ENCODE measurements around the gene KPNA1. TPM values are rescaled to one million over a fixed set of nuclear protein-coding genes. Genes with fewer than 3 reads are reported as not detected.

KPNA1 gene
- polyA plus RNA-seq, 1 of the 3 experiments (the other 2 are of a cell fraction): 21.6 TPM

- no peak; the same call in 1 of the 2 replicates for TF ChIP-seq SMC3 (IDR thresholded peaks at IDR 0.05; ENCODE audit: low read depth, low read length)
- TF ChIP-seq SIN3A (IDR thresholded peaks at IDR 0.05; ENCODE audit: borderline replicate concordance, low read depth, low read length): peak; percentile 53; the same call in 1 of the 2 replicates
- TF ChIP-seq RCOR1 (IDR thresholded peaks at IDR 0.05; ENCODE audit: low read length): 0 out of 2 replicates have a peak, but pooled peaks have one; percentile 23
- peak; percentile 20; the same call in 1 of the 2 replicates for TF ChIP-seq TCF12 (IDR thresholded peaks at IDR 0.05)
- TF ChIP-seq TAF1 (IDR thresholded peaks at IDR 0.05; ENCODE audit: borderline replicate concordance, low read depth, low read length): peak; percentile 79
- peak; percentile 62 for TF ChIP-seq CHD2 (IDR thresholded peaks at IDR 0.05; ENCODE audit: low read length, partially characterized antibody)
- no peak for TF ChIP-seq TEAD4 (IDR thresholded peaks at IDR 0.05; ENCODE audit: borderline replicate concordance, insufficient read depth)
- TF ChIP-seq GATA2 (CRISPR knock-in tag; IDR thresholded peaks at IDR 0.05): no peak
- no peak for TF ChIP-seq NFIC (IDR thresholded peaks at IDR 0.05; ENCODE audit: borderline replicate concordance)
- TF ChIP-seq RFX5 (IDR thresholded peaks at IDR 0.05; ENCODE audit: low read length): no peak; the same call in 1 of the 2 replicates
- TF ChIP-seq PBX3 (IDR thresholded peaks at IDR 0.05): no peak; the same call in 1 of the 2 replicates
- no peak for TF ChIP-seq JUND (IDR thresholded peaks at IDR 0.05)
- no peak for TF ChIP-seq FOSL2 (IDR thresholded peaks at IDR 0.05; ENCODE audit: borderline replicate concordance, low read depth)
- TF ChIP-seq RXRA (IDR thresholded peaks at IDR 0.05; ENCODE audit: borderline replicate concordance, low read depth): no peak
Measured at GRCh38 chr3:122383771-122384697, 130.7 kb downstream of the KPNA1 start, which contains the start of gene FAM162A (continued).

- Histone ChIP-seq H4K20me1 (ENCODE audit: insufficient read depth) (no peaks in the 10 kb centered on the region), H3K36me3 (replicated peaks in 1 of 2; ENCODE audit: control insufficient read depth in 1 of 2, insufficient read depth in 2 of 2, low read length in 1 of 2) (peaks cover 0 to 2% of the 10 kb centered on the region in 2 experiments), H3F3A (replicated peaks; ENCODE audit: insufficient read depth) (peaks cover 6% of the 10 kb centered on the region), H3K4me3 (ENCODE audit: low read depth in 2 of 2, low read length in 1 of 2) (peak within 1 kb of the TSS; percentile 79 to 98), H3K79me2 (ENCODE audit: insufficient read depth) (peaks cover 42% of the 10 kb centered on the region), H3K9me3 (no peaks in the 10 kb centered on the region), H3K4me1 (ENCODE audit: control insufficient read depth in 1 of 2, insufficient read depth in 2 of 2, low read depth in 1 of 2, low read length in 1 of 2) (peaks cover 8 to 9% of the 10 kb centered on the region in 2 experiments; a peak in 3 of 4 replicates), H3K27ac (ENCODE audit: low read depth in 2 of 2, low read length in 1 of 2) (peak within 1 kb of the TSS; percentile 61 to 94), H3K27me3 (ENCODE audit: insufficient read depth) (no peaks in the 10 kb centered on the region), H3K9me2 (no peaks in the 10 kb centered on the region), H2AFZ (ENCODE audit: low read depth) (peak within 1 kb of the TSS; percentile 98), H3K4me2 (peak within 1 kb of the TSS; percentile 91), H3K9ac (peak within 1 kb of the TSS; percentile 78)
- WGBS (ENCODE audit: low lambda C conversion rate): under 1% methylated on average over 26 of the region's 31 CpGs
- CTCF ChIA-PET: interaction anchor here (0.8 to 2.4 kb wide), 3 partner anchors 10 to 296 kb away, joined by 3 to 10 read pairs (median 9); no protein-coding TSS in a partner anchor
- POLR2A ChIA-PET: interaction anchor here (1.5 to 2.8 kb wide), 3 partner anchors 10 to 132 kb away, joined by 6 to 21 read pairs (median 7); partner anchors contain the start of genes KPNA1 and WDR5B
- peak; percentile 81 for DNase-seq
- peak; percentile 10; the same call in 1 of the 2 replicates for TF ChIP-seq FOXJ3 (CRISPR knock-in tag; IDR thresholded peaks at IDR 0.05)
- TF ChIP-seq CHD2 (IDR thresholded peaks at IDR 0.05; ENCODE audit: low read length, partially characterized antibody): peak; percentile 48
- TF ChIP-seq YY1 (IDR thresholded peaks at IDR 0.05; ENCODE audit: low read depth): peak; percentile 98
- TF ChIP-seq GATA2 (CRISPR knock-in tag; IDR thresholded peaks at IDR 0.05): no peak
- no peak for TF ChIP-seq MEF2A (IDR thresholded peaks at IDR 0.05; ENCODE audit: borderline replicate concordance, low read depth)
- TF ChIP-seq POLR2AphosphoS5 (IDR thresholded peaks at IDR 0.05; ENCODE audit: low read depth, low read length): peak; percentile 78; the same call in 1 of the 2 replicates
- peak; percentile 89 for TF ChIP-seq MAX (IDR thresholded peaks at IDR 0.05; ENCODE audit: low read depth)
- TF ChIP-seq ELF1 (IDR thresholded peaks at IDR 0.05): no peak; the same call in 1 of the 2 replicates
- TF ChIP-seq FOXM1 (IDR thresholded peaks at IDR 0.05; ENCODE audit: low read depth): no peak
- peak; percentile 98 for TF ChIP-seq MXI1 (IDR thresholded peaks at IDR 0.05; ENCODE audit: low read depth, low read length)
- no peak; the same call in 1 of the 2 replicates for TF ChIP-seq PBX3 (IDR thresholded peaks at IDR 0.05)
- TF ChIP-seq SIN3A (IDR thresholded peaks at IDR 0.05; ENCODE audit: borderline replicate concordance, low read depth, low read length): peak; percentile 15; the same call in 1 of the 2 replicates
- 0 out of 2 replicates have a peak, but pooled peaks have one; percentile 18 for TF ChIP-seq TCF12 (IDR thresholded peaks at IDR 0.05)
- TF ChIP-seq TAF1 (IDR thresholded peaks at IDR 0.05; ENCODE audit: borderline replicate concordance, low read depth, low read length): peak; percentile 87
Measured at GRCh38 chr3:122382888-122383666, 131.7 kb downstream of the KPNA1 start, which contains the start of gene MIX23. Gene MIX23, minus strand, starts transcription at chr3:122383231. Its CDS starts 7 bp downstream, at chr3:122383224.

Data from SK-N-SH (cell line).